ENCODE measurements around the gene UBE2E1.

The UBE2E1 gene

DNA sequence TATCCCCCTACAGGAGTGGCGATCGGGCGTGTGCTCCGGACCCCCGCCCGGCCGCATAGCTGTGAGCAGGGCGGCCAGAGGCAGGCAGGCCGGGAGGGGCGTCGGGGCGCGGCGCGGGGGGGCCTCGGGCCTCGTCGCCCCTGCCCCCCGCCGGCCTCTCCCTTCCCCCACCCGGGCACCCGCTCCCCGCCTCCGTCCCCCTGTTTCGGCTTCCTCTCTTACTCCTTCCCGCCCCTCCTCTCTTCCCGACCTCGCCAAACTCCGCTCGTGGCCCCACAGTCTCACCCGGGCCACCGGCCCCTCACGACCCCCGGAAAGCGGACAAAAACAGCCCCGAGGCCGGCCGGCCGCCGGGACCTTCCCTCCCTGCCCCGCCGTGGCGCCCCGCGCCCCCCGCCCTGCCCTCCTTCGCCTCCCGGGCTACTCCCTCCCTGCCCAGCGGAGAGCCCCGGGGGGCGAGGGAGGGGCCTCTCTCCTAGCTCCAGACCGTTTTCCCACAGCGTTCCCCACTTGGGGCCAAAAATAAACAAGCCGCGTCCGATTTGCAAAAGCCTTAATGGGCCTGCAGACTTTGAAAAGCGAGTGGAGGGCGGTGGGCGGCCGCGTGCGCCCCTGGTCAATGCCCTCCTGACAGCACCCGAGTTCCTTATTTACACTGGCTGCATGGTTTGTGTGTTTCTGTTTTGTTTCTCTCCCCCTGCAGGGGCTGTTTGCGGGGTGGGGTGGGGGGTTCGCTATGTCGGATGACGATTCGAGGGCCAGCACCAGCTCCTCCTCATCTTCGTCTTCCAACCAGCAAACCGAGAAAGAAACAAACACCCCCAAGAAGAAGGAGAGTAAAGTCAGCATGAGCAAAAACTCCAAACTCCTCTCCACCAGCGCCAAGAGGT is 1.0 kb downstream of the UBE2E1 start:
- peak; percentile 44 to 50 for DNase-seq

GRCh38 chr3:23807424-23808015 is 1.8 kb downstream of the UBE2E1 start:
- DNase-seq: no peak

More for the DNA sequence above, 1.0 kb downstream of the UBE2E1 start:
- TF ChIP-seq POLR2A (IDR thresholded peaks at IDR 0.05; ENCODE audit: low read length): peak; percentile 13
- TF ChIP-seq GATA1 (IDR thresholded peaks at IDR 0.05; ENCODE audit: low read depth, low read length): no peak

GRCh38 chr3:23808525-23808924 is 2.8 kb downstream of the UBE2E1 start:
- peak; percentile 73 to 88 for DNase-seq
- TF ChIP-seq POLR2A (IDR thresholded peaks at IDR 0.05; ENCODE audit: low read length): no peak
- TF ChIP-seq GATA1 (IDR thresholded peaks at IDR 0.05; ENCODE audit: low read depth, low read length): no peak

More at GRCh38 chr3:23807424-23808015, 1.8 kb downstream of the UBE2E1 start:
- TF ChIP-seq GATA1 (IDR thresholded peaks at IDR 0.05; ENCODE audit: low read depth, low read length) (no peak), POLR2A (IDR thresholded peaks at IDR 0.05; ENCODE audit: low read length) (no peak)

DNA sequence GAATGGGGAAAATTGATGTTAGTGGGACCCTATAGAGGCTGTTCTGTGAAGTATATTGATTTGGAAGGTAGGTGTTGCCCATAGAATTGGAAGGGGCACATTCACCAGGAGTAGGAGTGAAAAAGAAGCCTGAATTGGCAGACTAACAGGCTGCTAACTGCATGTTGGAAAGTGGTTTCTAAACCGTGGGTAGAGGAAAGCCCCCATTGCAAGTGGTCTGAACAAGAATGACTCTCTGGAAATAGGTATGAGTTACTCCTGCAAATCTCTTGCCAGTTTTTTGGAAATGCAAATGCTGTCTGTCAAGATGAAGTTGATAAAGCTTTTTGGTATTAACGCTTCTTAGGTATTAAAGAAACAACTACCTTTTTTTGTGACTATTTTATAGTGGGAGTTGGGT is 3.5 kb downstream of the UBE2E1 start:
- DNase-seq: peak; percentile 30 to 46
- no peak for TF ChIP-seq POLR2A (IDR thresholded peaks at IDR 0.05; ENCODE audit: low read length)
- TF ChIP-seq GATA1 (IDR thresholded peaks at IDR 0.05; ENCODE audit: low read depth, low read length): no peak

GRCh38 chr3:23809840-23810342 is 4.1 kb downstream of the UBE2E1 start:
- TF ChIP-seq GATA1 (IDR thresholded peaks at IDR 0.05; ENCODE audit: low read depth, low read length) (no peak), POLR2A (IDR thresholded peaks at IDR 0.05; ENCODE audit: low read length) (no peak)
- DNase-seq: peak; percentile 47 to 63

- no peak for TF ChIP-seq GATA1 (IDR thresholded peaks at IDR 0.05; ENCODE audit: low read depth, low read length)
- TF ChIP-seq POLR2A (IDR thresholded peaks at IDR 0.05; ENCODE audit: low read length): peak; percentile 43
- DNase-seq: peak; percentile 75 to 76
Observed at GRCh38 chr3:23810343-23811184, 4.8 kb downstream of the UBE2E1 start.

DNA sequence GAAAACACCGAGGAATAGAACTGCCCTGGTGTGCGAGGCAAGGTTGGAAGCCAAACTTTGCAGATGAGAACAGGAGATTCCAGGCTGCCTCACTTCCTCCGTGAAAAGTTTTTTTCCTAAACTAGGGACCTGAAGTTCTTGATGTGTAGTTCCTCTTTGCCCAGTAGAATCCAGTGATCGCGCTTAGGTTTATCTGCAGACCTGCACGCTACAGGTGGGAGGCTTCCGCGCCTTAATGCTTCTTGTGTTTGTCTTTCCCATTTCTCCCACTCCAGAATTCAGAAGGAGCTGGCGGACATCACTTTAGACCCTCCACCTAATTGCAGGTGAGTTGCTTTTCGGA is 5.4 kb downstream of the UBE2E1 start:
- DNase-seq: no peak

GRCh38 chr3:23811919-23812318 is 6.2 kb downstream of the UBE2E1 start:
- DNase-seq: peak in 1 of 2 experiments; percentile 28
- TF ChIP-seq GATA1 (IDR thresholded peaks at IDR 0.05; ENCODE audit: low read depth, low read length) (no peak), POLR2A (IDR thresholded peaks at IDR 0.05; ENCODE audit: low read length) (no peak)

More for the DNA sequence above, 5.4 kb downstream of the UBE2E1 start:
- TF ChIP-seq POLR2A (IDR thresholded peaks at IDR 0.05; ENCODE audit: low read length) (no peak), GATA1 (IDR thresholded peaks at IDR 0.05; ENCODE audit: low read depth, low read length) (no peak)

DNA sequence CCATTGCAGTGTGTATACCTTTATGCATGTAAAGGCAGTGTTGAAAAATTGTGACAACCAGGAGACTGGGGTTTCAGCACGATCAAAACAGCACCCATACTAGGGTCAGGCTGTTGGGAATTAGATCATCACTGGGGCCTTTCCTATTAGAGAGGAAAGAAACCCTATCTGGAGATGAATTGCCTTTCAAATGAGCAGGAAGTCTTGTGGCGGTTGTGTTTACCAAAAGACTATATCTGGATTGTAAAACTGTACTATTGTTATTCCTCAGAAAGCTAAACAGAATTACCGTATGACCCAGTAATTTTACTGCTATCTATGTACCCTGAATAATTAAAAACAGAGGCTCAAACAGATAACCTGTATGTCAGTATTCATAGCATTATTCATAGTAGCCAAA is 10.1 kb downstream of the UBE2E1 start:
- TF ChIP-seq GATA1 (IDR thresholded peaks at IDR 0.05; ENCODE audit: low read depth, low read length): no peak
- TF ChIP-seq POLR2A (IDR thresholded peaks at IDR 0.05; ENCODE audit: low read length): no peak

GRCh38 chr3:23816721-23817120 is 11.0 kb downstream of the UBE2E1 start:
- TF ChIP-seq GATA1 (IDR thresholded peaks at IDR 0.05; ENCODE audit: low read depth, low read length) (no peak), POLR2A (IDR thresholded peaks at IDR 0.05; ENCODE audit: low read length) (no peak)
- DNase-seq: no peak

More for the DNA sequence above, 10.1 kb downstream of the UBE2E1 start:
- no peak for DNase-seq

DNA sequence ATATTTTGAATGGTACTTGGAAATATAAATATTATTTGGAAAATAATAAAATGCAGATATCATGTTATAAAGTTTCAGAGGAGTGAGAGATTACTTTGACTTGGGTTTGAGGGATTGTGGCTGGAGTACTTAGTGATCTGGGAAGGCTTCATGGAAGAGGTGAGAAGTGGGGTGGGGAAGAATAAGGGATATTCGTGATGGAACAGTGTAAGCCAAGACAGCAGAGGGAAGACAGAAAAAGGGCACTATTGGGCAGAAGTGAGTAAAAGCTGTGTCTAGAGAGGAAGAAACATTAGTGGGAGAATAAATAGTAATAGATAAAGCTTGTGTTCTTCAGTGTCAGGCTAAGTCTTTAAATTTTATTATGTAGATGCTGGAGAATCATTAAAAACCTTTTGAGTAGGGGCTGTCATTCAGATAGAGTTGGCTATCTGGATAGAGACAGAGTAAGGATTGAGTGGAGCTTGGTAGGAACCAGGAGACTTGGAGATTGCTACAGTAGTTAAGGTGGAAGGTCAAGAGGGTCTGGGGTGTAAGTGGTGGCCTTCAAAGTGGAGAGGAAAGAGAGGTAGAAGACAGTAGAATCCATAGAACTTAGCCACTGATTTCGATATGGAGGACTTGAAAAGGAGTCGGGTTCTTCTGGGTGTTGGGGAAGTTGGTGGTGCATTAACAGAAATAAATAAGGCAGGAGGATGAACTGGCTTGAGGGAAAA is 11.9 kb downstream of the UBE2E1 start:
- DNase-seq: no peak
- TF ChIP-seq POLR2A (IDR thresholded peaks at IDR 0.05; ENCODE audit: low read length) (no peak), GATA1 (IDR thresholded peaks at IDR 0.05; ENCODE audit: low read depth, low read length) (no peak)

DNA sequence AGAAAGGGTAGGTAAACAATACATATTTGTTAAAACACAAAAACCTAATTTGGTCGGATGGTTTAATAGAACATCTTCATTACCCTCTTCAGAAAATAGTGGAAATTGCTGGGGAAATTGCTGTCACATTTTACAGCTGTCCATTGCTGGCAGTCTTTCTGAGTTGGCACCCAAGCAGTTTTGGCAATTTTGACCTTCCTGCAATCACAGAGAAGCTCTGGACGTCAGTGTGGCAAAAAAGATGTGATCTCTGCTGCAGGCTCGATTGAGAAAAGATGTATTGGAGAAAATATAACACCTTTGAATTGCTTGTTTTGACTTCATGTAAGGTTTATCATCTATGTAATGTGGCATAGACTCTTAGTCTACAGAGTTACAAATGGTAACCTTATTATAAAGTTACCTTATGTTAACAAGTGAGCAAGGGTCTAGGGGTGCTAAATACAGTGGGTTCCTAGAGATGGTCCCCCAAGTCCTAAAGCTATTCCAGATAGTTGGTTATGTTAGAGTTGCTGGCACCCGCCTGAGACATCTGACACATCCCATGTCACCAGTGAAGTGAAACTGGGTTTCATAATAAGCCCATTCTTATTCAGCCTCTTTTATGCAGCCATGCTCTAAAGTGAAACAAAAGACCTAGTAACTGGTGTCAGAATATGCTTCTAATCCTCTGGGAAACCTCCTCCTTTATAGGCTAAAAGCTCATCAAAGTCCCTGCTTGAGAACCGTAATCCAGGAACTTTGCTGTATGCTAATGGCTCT is 14.0 kb downstream of the UBE2E1 start:
- no peak for DNase-seq
- TF ChIP-seq POLR2A (IDR thresholded peaks at IDR 0.05; ENCODE audit: low read length) (no peak), GATA1 (IDR thresholded peaks at IDR 0.05; ENCODE audit: low read depth, low read length) (no peak)
